Esophagus muscularis mucosa (tissue), 4 donors: ENCODE results near the gene CIAO2A. TPM values are rescaled to one million over a fixed set of nuclear protein-coding genes. Genes with fewer than 3 reads are reported as not detected.

Source experiments
- DNase-seq: peaks from one replicate; pipeline ENCODE4 v3.0.0-alpha.2; 2017; ENCODE audit errors: extremely low spot score
- H3K27ac ChIP-seq, 4 donors: fragments of 200-600 bp; sonication (generic); replicated peaks in 1 of 4; 1 replicate in 3 of 4; 2 replicates in 1 of 4; pipeline ENCODE4 v1.5.1; 2016 to 2019; ENCODE audit warnings: mild to moderate bottlenecking in 1 of 4
- H3K27me3 ChIP-seq, 4 donors: fragments of 200-600 bp; sonication (generic); one replicate each; pipeline versions ENCODE4 v1.5.1 to v1.6.0; 2016 to 2019
- H3K36me3 ChIP-seq, 4 donors: fragments of 200-600 bp; sonication (generic); one replicate each; pipeline ENCODE4 v1.5.1; 2016 to 2019
- H3K4me1 ChIP-seq, 4 donors: fragments of 200-600 bp; sonication (generic); one replicate each; pipeline ENCODE4 v1.5.1; 2016 to 2019
- H3K4me3 ChIP-seq, 4 donors: fragments of 200-600 bp; sonication (generic); 1 replicate in 2 of 4; 2 replicates in 2 of 4; pipeline ENCODE4 v1.5.1; 2016 to 2019; ENCODE audit warnings: mild to moderate bottlenecking in 4 of 4, moderate library complexity in 1 of 4
- H3K9me3 ChIP-seq, 4 donors: fragments of 200-600 bp; sonication (generic); 1 replicate in 3 of 4; 2 replicates in 1 of 4; pipeline ENCODE4 v1.5.1; 2016 to 2019
- EP300 ChIP-seq: sonication (generic); formaldehyde crosslinking; IDR thresholded peaks from one replicate; pipeline ENCODE4 v1.6.1; 2017; ENCODE audit warnings: antibody characterized with exemption
- POLR2A ChIP-seq: fragments of 450-650 bp; IDR thresholded peaks from one replicate; pipeline ENCODE4 v1.6.1; 2017; ENCODE audit warnings: antibody characterized with exemption, moderate library complexity, mild to moderate bottlenecking, low read depth
- POLR2AphosphoS5 ChIP-seq, 2 donors: sonication (generic); formaldehyde crosslinking; IDR thresholded peaks; one replicate each; pipeline ENCODE4 v1.6.1; 2017; ENCODE audit warnings: antibody characterized with exemption in 2 of 2
- WGBS: methylation state at CpG from one replicate; pipeline ENCODE4 v1.1.5; 2018; 5-methylcytosine and 5-hydroxymethylcytosine counted together
- intact Hi-C: fragments of 100-400 bp; cut with DNase I; formaldehyde crosslinking; loops from one replicate; pipeline ENCODE4 v1.15.1; 2023
- total RNA-seq, 4 donors: library from RNA; depleted of rRNA; stranded (reverse); fragments of >200 nt; gene quantifications; one replicate each; pipeline versions ENCODE4 v1.1.0 to v1.2.1, GENCODE V29; 2016
- TF ChIP-seq, protein P1 (sequence below), 3 experiments: fragments of 200-600 bp in 2 of 3; fragments of 450-650 bp in 1 of 3; sonication (generic) in 2 of 3; IDR thresholded peaks; one replicate each; pipeline ENCODE4 v1.5.1; 2017 to 2019; ENCODE audit warnings: antibody characterized with exemption in 3 of 3, mild to moderate bottlenecking in 2 of 3, moderate library complexity in 1 of 3

CIAO2A gene
- total RNA-seq, 4 donors from 2014 or later = 15.3 to 24.4 (median 20.4) TPM

DNA sequence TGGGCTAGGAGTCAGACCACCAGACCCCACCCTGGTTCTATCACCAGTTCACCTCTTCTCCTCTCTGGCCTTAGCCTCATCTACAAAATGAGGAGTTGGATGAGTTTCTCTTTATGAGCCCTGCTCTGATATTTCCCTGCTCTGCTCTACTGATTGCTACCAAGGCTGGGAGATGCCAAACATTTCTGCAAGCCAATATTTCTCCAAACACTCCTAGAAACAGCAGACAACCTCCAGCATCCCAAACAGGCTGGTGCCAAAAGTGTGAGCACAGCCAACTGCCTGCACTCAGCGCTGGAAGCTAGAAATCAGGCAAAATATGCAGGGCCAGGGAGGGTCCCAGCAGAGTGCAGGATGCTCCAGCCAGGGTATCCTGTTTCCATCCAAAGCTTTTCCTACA is 58.1 kb downstream of the CIAO2A start:
- no peak for DNase-seq
- Histone ChIP-seq H3K36me3 (peaks cover 0 to 34% (median 0%) of the 10 kb centered on the region in 4 donors), H3K27ac (no peak overlapping the region), H3K4me1 (peaks cover 0 to 4% (median 0%) of the 10 kb centered on the region in 4 donors), H3K27me3 (no peaks in the 10 kb centered on the region), H3K4me3 (no peak overlapping the region), H3K9me3 (no peaks in the 10 kb centered on the region)
- intact Hi-C loops = no loop called here
- 82% methylated on average over 1 of the region's 1 CpG for WGBS
- TF ChIP-seq POLR2A (no peak), EP300 (no peak), POLR2AphosphoS5 (IDR thresholded peaks at IDR 0.05) (no peak)
- TF ChIP-seq, protein P1, sequence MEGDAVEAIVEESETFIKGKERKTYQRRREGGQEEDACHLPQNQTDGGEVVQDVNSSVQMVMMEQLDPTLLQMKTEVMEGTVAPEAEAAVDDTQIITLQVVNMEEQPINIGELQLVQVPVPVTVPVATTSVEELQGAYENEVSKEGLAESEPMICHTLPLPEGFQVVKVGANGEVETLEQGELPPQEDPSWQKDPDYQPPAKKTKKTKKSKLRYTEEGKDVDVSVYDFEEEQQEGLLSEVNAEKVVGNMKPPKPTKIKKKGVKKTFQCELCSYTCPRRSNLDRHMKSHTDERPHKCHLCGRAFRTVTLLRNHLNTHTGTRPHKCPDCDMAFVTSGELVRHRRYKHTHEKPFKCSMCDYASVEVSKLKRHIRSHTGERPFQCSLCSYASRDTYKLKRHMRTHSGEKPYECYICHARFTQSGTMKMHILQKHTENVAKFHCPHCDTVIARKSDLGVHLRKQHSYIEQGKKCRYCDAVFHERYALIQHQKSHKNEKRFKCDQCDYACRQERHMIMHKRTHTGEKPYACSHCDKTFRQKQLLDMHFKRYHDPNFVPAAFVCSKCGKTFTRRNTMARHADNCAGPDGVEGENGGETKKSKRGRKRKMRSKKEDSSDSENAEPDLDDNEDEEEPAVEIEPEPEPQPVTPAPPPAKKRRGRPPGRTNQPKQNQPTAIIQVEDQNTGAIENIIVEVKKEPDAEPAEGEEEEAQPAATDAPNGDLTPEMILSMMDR (IDR thresholded peaks at IDR 0.05) = no peak

DNA sequence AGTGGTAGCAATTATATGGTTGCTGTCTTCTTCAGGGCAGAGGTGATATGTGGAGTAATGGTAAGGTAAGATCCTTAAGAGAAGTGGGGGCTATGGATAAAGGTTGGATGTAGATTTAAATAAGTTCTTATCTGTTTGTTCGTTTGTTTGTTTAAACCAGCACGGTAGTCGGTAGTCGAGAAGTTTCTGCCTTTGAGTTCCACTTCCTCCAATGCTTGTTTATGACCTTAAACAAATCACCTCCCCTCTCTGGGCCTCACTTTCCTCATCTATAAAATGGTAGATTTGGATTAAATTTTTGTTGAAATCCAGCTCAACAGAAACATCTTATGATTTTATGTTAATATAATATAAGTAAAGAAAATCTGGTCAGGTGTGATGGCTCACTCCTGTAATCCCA is 59.1 kb downstream of the CIAO2A start:
- Histone ChIP-seq H3K4me1 (peaks cover 0 to 4% (median 0%) of the 10 kb centered on the region in 4 donors), H3K36me3 (peaks cover 0 to 27% (median 0%) of the 10 kb centered on the region in 4 donors), H3K9me3 (no peaks in the 10 kb centered on the region), H3K27ac (no peak overlapping the region), H3K4me3 (no peak overlapping the region), H3K27me3 (no peaks in the 10 kb centered on the region)
- intact Hi-C loops = no loop called here
- DNase-seq = no peak
- no peak for TF ChIP-seq POLR2A
- no peak for TF ChIP-seq EP300
- TF ChIP-seq, protein P1 (IDR thresholded peaks at IDR 0.05) = no peak
- WGBS = 50% methylated on average over 4 of the region's 4 CpGs

DNA sequence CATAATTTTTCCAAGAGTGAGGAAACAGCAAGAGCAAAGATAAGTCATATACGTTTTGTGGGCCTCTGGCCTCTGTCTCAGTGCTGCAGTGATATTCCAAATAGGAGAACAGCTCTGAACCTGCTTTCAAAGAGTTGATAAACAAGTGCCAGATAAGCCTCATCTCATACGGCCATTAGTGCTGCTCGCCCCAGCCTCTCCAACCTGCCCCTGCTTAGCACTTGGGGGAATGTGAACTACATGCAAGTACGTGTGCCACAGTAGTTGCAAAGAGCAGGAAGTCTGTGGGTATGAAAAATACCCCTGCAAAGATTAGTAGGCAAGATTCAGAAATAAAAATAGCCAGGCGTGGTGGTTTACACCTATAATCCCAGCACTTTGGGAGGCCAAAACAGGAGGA is 61.3 kb downstream of the CIAO2A start:
- Histone ChIP-seq H3K9me3 (no peaks in the 10 kb centered on the region), H3K27me3 (no peaks in the 10 kb centered on the region), H3K36me3 (peaks cover 0 to 7% (median 0%) of the 10 kb centered on the region in 4 donors), H3K4me3 (no peak overlapping the region), H3K4me1 (peaks cover 0 to 8% (median 0%) of the 10 kb centered on the region in 4 donors), H3K27ac (no peak overlapping the region)
- TF ChIP-seq POLR2A = no peak
- 85% methylated on average over 5 of the region's 5 CpGs for WGBS
- DNase-seq = no peak
- intact Hi-C loops = no loop called here

DNA sequence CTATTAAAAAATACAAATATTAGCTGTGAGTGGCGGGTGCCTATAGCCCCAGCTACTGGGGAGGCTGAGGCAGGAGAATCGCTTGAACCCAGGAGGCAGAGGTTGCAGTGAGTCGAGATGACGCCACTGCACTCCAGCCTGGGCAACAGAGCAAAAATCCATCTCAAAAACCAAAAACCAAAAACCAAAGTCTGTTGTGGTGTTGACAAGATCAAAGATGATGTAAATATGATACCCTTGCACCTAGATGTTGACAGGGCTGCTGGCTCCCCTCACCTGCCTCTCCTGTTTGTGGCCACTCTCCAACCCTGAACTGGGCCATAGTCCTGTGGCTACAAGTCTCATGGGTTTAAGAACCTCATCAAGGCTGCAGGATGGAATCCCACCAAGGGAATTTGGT is 63.5 kb downstream of the CIAO2A start:
- no peak for DNase-seq
- Histone ChIP-seq H3K9me3 (no peaks in the 10 kb centered on the region), H3K4me3 (no peak overlapping the region), H3K27me3 (no peaks in the 10 kb centered on the region), H3K27ac (no peak overlapping the region), H3K4me1 (peaks cover 0 to 14% (median 0%) of the 10 kb centered on the region in 4 donors), H3K36me3 (no peaks in the 10 kb centered on the region)
- intact Hi-C loops = no loop called here
- TF ChIP-seq EP300 = no peak
- TF ChIP-seq, protein P1 (IDR thresholded peaks at IDR 0.05) = no peak
- TF ChIP-seq POLR2AphosphoS5 (IDR thresholded peaks at IDR 0.05) = no peak
- no peak for TF ChIP-seq POLR2A
- WGBS = 96% methylated on average over 4 of the region's 4 CpGs

DNA sequence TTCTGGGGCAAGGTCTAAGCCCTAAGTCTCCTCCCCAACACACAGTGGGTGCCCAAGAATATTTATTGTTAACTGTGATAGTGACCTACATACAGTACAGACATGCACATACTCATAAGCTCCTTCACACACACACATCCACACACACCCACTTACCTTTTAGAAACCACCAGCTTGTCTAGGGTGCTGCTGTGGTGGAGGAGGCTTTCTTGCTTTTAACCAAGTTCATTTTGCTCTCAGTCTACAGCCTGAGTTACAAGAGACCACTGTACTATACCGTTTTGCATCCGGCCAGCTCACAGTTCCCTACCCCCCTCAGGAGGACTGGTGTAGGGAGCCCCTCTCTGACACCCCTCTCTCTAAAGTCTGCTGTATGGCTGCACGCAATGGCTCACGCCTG is 64.0 kb downstream of the CIAO2A start:
- H3K36me3 ChIP-seq = no peaks in the 10 kb centered on the region
- WGBS = 98% methylated on average over 4 of the region's 4 CpGs
- TF ChIP-seq POLR2A (no peak), POLR2AphosphoS5 (IDR thresholded peaks at IDR 0.05) (no peak), EP300 (no peak)
- TF ChIP-seq, protein P1 (IDR thresholded peaks at IDR 0.05) = no peak
- H3K27ac ChIP-seq = no peak overlapping the region
- peaks cover 0 to 18% (median 0%) of the 10 kb centered on the region in 4 donors for H3K4me1 ChIP-seq
- intact Hi-C loops = no loop called here
- H3K9me3 ChIP-seq = no peaks in the 10 kb centered on the region
- DNase-seq = no peak
- no peaks in the 10 kb centered on the region for H3K27me3 ChIP-seq
- no peak overlapping the region for H3K4me3 ChIP-seq
